ENCODE results near the gene ACSS3.

Gene ACSS3

GRCh38 chr12:81125691-81126090 lies 47.8 kb downstream of the ACSS3 start:
- no peak overlapping the region for H3K4me3 ChIP-seq (ENCODE audit: low read length)
- DNase-seq (ENCODE audit: low read depth), result no peak
- no peak for TF ChIP-seq CTCF (conservative IDR thresholded peaks at IDR 0.05; ENCODE audit: low read depth, low read length)

- no peak overlapping the region for H3K4me3 ChIP-seq (ENCODE audit: low read length)
- peak; percentile 95 for TF ChIP-seq CTCF (conservative IDR thresholded peaks at IDR 0.05; ENCODE audit: low read depth, low read length)
- no peak for DNase-seq (ENCODE audit: low read depth)
Measured at GRCh38 chr12:81128930-81129554, 51.2 kb downstream of the ACSS3 start.

GRCh38 chr12:81136519-81136918 lies 58.6 kb downstream of the ACSS3 start:
- DNase-seq (ENCODE audit: low read depth), result no peak
- no peak overlapping the region for H3K4me3 ChIP-seq (ENCODE audit: low read length)
- TF ChIP-seq CTCF (conservative IDR thresholded peaks at IDR 0.05; ENCODE audit: low read depth, low read length), result no peak

GRCh38 chr12:81137801-81138200 lies 59.9 kb downstream of the ACSS3 start:
- no peak for DNase-seq (ENCODE audit: low read depth)
- no peak overlapping the region for H3K4me3 ChIP-seq (ENCODE audit: low read length)
- no peak for TF ChIP-seq CTCF (conservative IDR thresholded peaks at IDR 0.05; ENCODE audit: low read depth, low read length)

GRCh38 chr12:81141217-81141616 lies 63.3 kb downstream of the ACSS3 start:
- TF ChIP-seq CTCF (conservative IDR thresholded peaks at IDR 0.05; ENCODE audit: low read depth, low read length), result no peak
- no peak for DNase-seq (ENCODE audit: low read depth)

GRCh38 chr12:81143057-81143456 lies 65.2 kb downstream of the ACSS3 start:
- DNase-seq (ENCODE audit: low read depth), result no peak
- no peak for TF ChIP-seq CTCF (conservative IDR thresholded peaks at IDR 0.05; ENCODE audit: low read depth, low read length)
- H3K4me3 ChIP-seq (ENCODE audit: low read length), result no peak overlapping the region

More at GRCh38 chr12:81141217-81141616, 63.3 kb downstream of the ACSS3 start:
- no peak overlapping the region for H3K4me3 ChIP-seq (ENCODE audit: low read length)
